ENCODE measurements around the gene RNF223. TPM values are rescaled to one million over a fixed set of nuclear protein-coding genes. Genes with fewer than 3 reads are reported as not detected.
A peak's percentile ranks its signal among the peaks of the same experiment; 100 is the strongest.

RNF223 gene
- total RNA-seq (not detected), polyA plus RNA-seq (not detected)
- long read RNA-seq, donor 1: 0 reads
- long read RNA-seq, donor 2: 0 reads

DNA sequence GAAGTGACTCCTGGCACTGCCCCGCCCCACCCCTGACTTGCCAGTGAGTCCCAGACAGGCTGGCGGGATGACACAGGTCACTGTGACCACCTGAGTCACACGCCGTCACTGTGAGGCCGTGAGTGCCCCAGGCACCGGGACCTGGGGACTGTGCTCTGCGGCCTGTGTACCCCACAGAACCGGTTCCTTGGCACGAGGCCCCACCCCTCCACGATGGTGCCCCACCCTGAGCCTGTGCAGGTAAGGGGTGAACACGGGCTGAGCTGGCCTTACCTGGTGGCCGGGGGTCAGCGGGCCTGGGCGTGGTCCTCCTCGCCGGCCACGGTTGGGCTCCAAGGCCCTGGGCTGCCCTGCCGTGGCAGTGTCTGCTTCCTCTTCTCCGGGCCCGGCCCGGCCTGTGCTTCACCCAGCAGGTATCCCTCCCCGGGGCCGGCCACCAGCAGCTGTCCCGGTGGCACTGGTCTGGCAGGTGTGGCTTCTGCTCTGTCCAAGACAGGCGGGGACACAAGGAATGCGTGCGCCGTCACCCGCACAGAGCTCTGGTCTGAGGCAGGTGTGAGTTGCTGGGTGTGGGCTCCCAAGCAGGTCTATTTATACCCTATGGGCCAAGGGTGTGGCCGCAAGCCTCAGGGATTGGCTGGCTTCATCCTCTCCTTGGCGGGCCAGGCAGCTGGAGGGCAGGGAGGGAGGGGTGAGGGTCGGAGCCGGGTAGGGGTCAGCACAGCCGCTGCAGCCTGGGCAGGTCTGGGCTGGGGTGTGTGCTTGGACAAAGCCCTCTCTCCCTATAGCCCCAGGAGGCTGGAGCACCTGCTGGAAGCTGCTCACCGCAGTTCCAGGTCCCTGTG lies at the start of gene RNF223:
TSS of gene RNF223 (minus strand) at position 564 of the 845 bp plus-strand sequence. CDS start 1,740 bp downstream, outside the sequence.
- Histone ChIP-seq H3K36me3 (ENCODE audit: insufficient read depth in 1 of 2, low read depth in 1 of 2) (no peaks in the 10 kb centered on the region), H3K9me3 (no peaks in the 10 kb centered on the region), H3K4me3 (no peak within 1 kb of the TSS), H3K27ac (no peak within 1 kb of the TSS), H3K27me3 (ENCODE audit: insufficient read depth in 3 of 3, low read length in 2 of 3) (peaks cover 0 to 61% (median 18%) of the 10 kb centered on the region in 3 donors), H3K4me1 (peaks cover 3% of the 10 kb centered on the region)
- intact Hi-C loops (cut with DNase I): no loop called here
- ATAC-seq (peak in 1 of 4 donors; percentile 31), DNase-seq (peak in 1 of 2 donors; percentile 15)
- TF ChIP-seq, protein P1, sequence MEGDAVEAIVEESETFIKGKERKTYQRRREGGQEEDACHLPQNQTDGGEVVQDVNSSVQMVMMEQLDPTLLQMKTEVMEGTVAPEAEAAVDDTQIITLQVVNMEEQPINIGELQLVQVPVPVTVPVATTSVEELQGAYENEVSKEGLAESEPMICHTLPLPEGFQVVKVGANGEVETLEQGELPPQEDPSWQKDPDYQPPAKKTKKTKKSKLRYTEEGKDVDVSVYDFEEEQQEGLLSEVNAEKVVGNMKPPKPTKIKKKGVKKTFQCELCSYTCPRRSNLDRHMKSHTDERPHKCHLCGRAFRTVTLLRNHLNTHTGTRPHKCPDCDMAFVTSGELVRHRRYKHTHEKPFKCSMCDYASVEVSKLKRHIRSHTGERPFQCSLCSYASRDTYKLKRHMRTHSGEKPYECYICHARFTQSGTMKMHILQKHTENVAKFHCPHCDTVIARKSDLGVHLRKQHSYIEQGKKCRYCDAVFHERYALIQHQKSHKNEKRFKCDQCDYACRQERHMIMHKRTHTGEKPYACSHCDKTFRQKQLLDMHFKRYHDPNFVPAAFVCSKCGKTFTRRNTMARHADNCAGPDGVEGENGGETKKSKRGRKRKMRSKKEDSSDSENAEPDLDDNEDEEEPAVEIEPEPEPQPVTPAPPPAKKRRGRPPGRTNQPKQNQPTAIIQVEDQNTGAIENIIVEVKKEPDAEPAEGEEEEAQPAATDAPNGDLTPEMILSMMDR (IDR thresholded peaks at IDR 0.05): no peak
- 57 to 66% (median 58%) methylated on average over 30 to 35 of the region's 35 CpGs for WGBS, 3 donors

DNA sequence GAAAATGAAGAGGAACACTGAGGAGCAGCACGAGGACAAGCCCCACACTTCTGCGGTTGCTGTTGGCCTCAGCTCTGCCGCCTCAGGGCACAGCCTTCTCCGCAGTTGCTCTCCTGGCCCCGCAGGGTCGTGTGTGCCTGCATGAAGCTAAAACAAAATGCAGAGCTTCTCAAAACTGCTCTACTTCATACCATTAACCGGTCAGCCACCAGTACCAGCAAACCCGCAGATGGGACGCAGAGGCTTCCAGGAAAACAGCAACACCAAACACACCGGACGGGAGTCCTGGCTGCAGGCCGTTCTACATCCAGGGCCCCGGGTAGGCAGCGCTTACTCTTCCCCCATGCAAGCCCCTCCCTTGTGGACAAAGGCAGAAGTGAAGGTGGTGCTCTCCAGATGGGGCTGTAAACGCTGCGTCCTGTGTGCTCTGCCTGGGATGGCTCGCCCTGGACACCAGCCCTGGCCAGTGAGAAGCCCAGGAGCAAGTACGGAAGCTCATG lies 48.9 kb upstream of the RNF223 start:
- no peaks in the 10 kb centered on the region for H3K9me3 ChIP-seq
- H3K36me3 ChIP-seq (ENCODE audit: insufficient read depth in 1 of 2, low read depth in 1 of 2): no peaks in the 10 kb centered on the region
- no peak overlapping the region for H3K27ac ChIP-seq
- H3K4me3 ChIP-seq: no peak overlapping the region
- H3K27me3 ChIP-seq (ENCODE audit: insufficient read depth in 3 of 3, low read length in 2 of 3): peaks cover 0 to 27% (median 6%) of the 10 kb centered on the region in 3 donors
- intact Hi-C loops (cut with DNase I): loop anchor here (1.0 to 2.0 kb wide), 3 partner anchors 129 to 169 kb away; no protein-coding TSS in a partner anchor
- ATAC-seq (no peak), DNase-seq (peak in 1 of 2 donors; percentile 32)
- TF ChIP-seq, protein P1 (IDR thresholded peaks at IDR 0.05): no peak
- H3K4me1 ChIP-seq: no peaks in the 10 kb centered on the region
- WGBS, 3 donors: 55 to 59% (median 57%) methylated on average over 18 of the region's 18 CpGs

DNA sequence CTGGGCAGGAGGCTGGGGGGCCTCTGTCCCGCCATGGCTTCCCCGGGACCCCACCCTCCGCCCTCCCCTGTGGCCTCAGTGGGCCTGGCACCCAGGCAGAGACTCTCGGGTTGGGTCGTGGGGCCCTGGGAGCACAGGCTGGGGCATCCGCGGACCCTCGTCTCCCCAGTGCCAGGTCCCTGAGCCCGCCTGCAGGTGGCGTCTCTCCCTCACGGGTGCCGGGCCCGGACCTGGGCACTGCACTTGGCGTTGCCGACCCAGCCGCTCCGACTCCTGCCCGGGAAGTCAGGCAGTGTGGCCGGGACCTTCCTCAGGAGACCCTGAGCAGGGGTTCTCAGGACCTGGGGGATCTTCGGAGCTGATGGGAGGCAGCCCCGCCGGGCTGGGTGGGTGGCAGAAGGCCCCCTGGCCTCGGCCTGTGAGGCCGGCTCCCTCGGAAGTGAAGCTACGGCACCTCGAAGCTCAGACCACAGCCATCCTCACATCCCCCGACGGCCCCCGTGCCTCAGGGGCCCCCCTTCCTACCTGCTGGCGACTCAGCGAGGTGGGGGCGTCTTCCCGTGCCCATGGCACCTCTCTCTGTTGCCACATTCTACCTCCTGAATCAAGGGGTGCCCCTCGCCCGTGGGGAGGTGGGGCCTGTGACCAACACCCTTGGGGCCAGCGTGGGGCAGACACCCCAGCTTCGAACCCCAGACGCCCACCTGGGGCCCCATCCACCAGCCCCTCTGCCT lies 48.1 kb upstream of the RNF223 start:
- ATAC-seq (peak; percentile 82 to 93 (median 86)), DNase-seq (peak; percentile 84 to 90)
- Histone ChIP-seq H3K27me3 (ENCODE audit: insufficient read depth in 3 of 3, low read length in 2 of 3) (peaks cover 0 to 27% (median 8%) of the 10 kb centered on the region in 3 donors), H3K27ac (no peak overlapping the region), H3K36me3 (ENCODE audit: insufficient read depth in 1 of 2, low read depth in 1 of 2) (no peaks in the 10 kb centered on the region), H3K9me3 (no peaks in the 10 kb centered on the region), H3K4me3 (peak overlapping the region; percentile 41), H3K4me1 (no peaks in the 10 kb centered on the region)
- TF ChIP-seq, protein P1 (IDR thresholded peaks at IDR 0.05): peak; percentile 86
- WGBS, 3 donors: 13 to 16% (median 14%) methylated on average over 35 to 39 of the region's 39 CpGs
- intact Hi-C loops (cut with DNase I): loop anchor here (1.0 to 2.0 kb wide), 3 partner anchors 130 to 170 kb away; no protein-coding TSS in a partner anchor

DNA sequence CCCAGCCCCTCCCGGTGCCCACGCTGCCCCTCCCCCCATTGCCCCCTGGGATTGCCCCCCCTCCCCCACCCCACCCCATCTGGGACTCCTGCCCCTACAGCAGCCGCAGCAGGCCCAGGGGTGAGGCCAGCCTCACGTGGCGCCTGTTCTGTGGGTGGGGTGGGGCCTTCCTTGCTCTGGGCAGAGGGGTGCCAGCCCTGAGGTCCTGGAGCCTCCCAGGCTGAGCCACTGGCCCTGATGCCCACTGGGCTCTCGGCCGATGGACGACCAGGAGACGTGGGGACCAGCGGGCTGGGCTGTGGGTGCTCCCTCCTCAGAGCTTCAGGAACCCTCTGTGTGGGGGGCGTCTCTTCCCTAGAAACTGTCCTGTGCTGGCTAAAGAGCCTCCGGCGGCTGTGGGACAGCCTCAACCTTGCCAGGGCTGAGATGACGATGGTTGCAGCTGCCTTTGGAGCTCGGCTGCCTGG lies 47.5 kb upstream of the RNF223 start:
- ATAC-seq: peak in 2 of 4 donors; percentile 22 to 33
- peaks cover 0 to 27% (median 8%) of the 10 kb centered on the region in 3 donors for H3K27me3 ChIP-seq (ENCODE audit: insufficient read depth in 3 of 3, low read length in 2 of 3)
- DNase-seq: no peak
- H3K36me3 ChIP-seq (ENCODE audit: insufficient read depth in 1 of 2, low read depth in 1 of 2): no peaks in the 10 kb centered on the region
- WGBS, 3 donors: 26 to 39% (median 31%) methylated on average over 10 to 15 of the region's 15 CpGs
- no peaks in the 10 kb centered on the region for H3K4me1 ChIP-seq
- H3K27ac ChIP-seq: no peak overlapping the region
- TF ChIP-seq, protein P1 (IDR thresholded peaks at IDR 0.05): no peak
- H3K9me3 ChIP-seq: no peaks in the 10 kb centered on the region
- intact Hi-C loops (cut with DNase I): loop anchor here (1.0 to 2.0 kb wide), 3 partner anchors 131 to 171 kb away; no protein-coding TSS in a partner anchor
- peak overlapping the region; percentile 41 for H3K4me3 ChIP-seq
